ENCODE results near the gene YIPF3. TPM values are rescaled to one million over a fixed set of nuclear protein-coding genes. Genes with fewer than 3 reads are reported as not detected.

The YIPF3 gene
- total and polyA plus RNA-seq, 9 of the 15 experiments (the other 6 are each of a cell fraction or from before 2014, with no cell fraction given): 27.5 to 75.3 (median 57.6) TPM

- no peak for TF ChIP-seq ARID3B (CRISPR knock-in tag; IDR thresholded peaks at IDR 0.05; ENCODE audit: borderline replicate concordance)
- TF ChIP-seq BCL6 (CRISPR knock-in tag; IDR thresholded peaks at IDR 0.05): no peak
- no peak for TF ChIP-seq NR0B1 (IDR thresholded peaks at IDR 0.05; ENCODE audit: partially characterized antibody)
- TF ChIP-seq ZFP1 (CRISPR knock-in tag; IDR thresholded peaks at IDR 0.05): no peak
- no peak for TF ChIP-seq ZNF277 (CRISPR knock-in tag; IDR thresholded peaks at IDR 0.05; ENCODE audit: borderline replicate concordance)
- TF ChIP-seq ZNF695 (CRISPR knock-in tag; IDR thresholded peaks at IDR 0.05): no peak; the same call in 1 of the 2 replicates
- no peak for TF ChIP-seq ZNF444 (CRISPR knock-in tag; IDR thresholded peaks at IDR 0.05)
- no peak for TF ChIP-seq RUNX1 (IDR thresholded peaks at IDR 0.05; ENCODE audit: low read depth)
- TF ChIP-seq ZFPM2 (CRISPR knock-in tag; IDR thresholded peaks at IDR 0.05): no peak
- no peak for TF ChIP-seq HNRNPUL1 (IDR thresholded peaks at IDR 0.05; ENCODE audit: low read length)
- peak; percentile 67; the same call in 1 of the 2 replicates for TF ChIP-seq ZBTB12 (CRISPR knock-in tag; IDR thresholded peaks at IDR 0.05)
- TF ChIP-seq MAX (CRISPR knock-in tag; IDR thresholded peaks at IDR 0.05): peak; percentile 68; the same call in 1 of the 2 replicates
- TF ChIP-seq E2F4 (CRISPR knock-in tag; IDR thresholded peaks at IDR 0.05; ENCODE audit: low read depth): no peak
- no peak for TF ChIP-seq EP400 (IDR thresholded peaks at IDR 0.05)
- TF ChIP-seq HEY1 (CRISPR knock-in tag; IDR thresholded peaks at IDR 0.05; ENCODE audit: borderline replicate concordance): no peak
- TF ChIP-seq KAT7 (CRISPR knock-in tag; IDR thresholded peaks at IDR 0.05; ENCODE audit: borderline replicate concordance): no peak
- TF ChIP-seq POLR3A (IDR thresholded peaks at IDR 0.05; ENCODE audit: borderline replicate concordance, extremely low read depth, insufficient read depth, insufficient read length): no peak
- no peak for TF ChIP-seq DNMT1 (IDR thresholded peaks at IDR 0.05)
- no peak for TF ChIP-seq HMBOX1 (IDR thresholded peaks at IDR 0.05)
- no peak for TF ChIP-seq ETV5 (CRISPR knock-in tag; IDR thresholded peaks at IDR 0.05; ENCODE audit: low read depth)
Observed at GRCh38 chr6:43509984-43510826, 6.5 kb downstream of the YIPF3 start, which contains the start of gene LRRC73 (continued).
